GM12801 (cell line): ENCODE data around the gene ZNF14.

Experiments used
- TF ChIP-seq, protein P1 (sequence below): IDR thresholded peaks from one replicate; pipeline ENCODE4 v1.5.1; 2011; ENCODE audit warnings: control low read depth; ENCODE audit not compliant: insufficient read length; ENCODE audit errors: extremely low read depth

ZNF14 gene

DNA sequence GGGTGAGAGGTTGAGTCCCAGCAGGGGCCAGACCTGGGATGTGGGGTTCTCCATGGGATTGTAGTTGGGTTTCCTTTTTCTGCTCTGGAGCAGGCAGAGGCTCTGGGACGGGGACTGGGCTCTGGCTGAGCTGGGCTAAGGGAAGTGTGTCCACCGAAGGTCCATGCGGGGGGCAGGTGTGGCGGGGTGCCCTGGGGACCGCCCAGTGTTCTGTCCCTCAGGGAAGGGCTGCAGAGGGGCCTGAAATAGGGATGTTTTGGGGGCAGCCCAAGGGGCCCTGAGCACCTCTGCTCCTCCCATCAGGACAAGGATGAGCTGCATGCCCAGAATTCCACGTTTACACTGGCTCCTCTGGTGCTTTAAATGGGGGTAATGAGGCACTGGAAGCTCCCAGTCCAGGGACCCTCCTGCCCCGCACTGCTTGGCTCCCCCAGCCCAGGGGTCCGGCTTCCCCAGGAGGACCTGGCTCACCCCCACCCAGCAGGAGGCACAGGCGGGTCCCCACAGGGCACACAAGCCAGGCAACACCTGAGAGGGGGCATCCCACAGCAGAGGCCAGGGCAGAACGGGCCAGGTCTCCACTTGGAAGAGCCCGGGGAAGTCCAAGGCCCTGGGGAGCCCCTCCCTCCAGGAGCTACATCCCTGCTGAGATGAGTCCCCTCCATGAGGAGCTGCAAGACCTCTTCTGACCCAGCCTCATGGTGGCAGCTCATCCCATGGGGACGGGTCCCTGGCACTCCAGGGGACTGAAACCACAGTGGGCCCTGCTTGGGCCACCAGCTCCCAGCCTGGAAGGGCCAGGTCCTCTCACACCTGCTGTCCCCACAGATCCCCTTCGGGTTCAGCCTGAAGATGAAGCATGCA lies 14.7 kb upstream of the ZNF14 start:
- TF ChIP-seq, protein P1, sequence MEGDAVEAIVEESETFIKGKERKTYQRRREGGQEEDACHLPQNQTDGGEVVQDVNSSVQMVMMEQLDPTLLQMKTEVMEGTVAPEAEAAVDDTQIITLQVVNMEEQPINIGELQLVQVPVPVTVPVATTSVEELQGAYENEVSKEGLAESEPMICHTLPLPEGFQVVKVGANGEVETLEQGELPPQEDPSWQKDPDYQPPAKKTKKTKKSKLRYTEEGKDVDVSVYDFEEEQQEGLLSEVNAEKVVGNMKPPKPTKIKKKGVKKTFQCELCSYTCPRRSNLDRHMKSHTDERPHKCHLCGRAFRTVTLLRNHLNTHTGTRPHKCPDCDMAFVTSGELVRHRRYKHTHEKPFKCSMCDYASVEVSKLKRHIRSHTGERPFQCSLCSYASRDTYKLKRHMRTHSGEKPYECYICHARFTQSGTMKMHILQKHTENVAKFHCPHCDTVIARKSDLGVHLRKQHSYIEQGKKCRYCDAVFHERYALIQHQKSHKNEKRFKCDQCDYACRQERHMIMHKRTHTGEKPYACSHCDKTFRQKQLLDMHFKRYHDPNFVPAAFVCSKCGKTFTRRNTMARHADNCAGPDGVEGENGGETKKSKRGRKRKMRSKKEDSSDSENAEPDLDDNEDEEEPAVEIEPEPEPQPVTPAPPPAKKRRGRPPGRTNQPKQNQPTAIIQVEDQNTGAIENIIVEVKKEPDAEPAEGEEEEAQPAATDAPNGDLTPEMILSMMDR: no peak

DNA sequence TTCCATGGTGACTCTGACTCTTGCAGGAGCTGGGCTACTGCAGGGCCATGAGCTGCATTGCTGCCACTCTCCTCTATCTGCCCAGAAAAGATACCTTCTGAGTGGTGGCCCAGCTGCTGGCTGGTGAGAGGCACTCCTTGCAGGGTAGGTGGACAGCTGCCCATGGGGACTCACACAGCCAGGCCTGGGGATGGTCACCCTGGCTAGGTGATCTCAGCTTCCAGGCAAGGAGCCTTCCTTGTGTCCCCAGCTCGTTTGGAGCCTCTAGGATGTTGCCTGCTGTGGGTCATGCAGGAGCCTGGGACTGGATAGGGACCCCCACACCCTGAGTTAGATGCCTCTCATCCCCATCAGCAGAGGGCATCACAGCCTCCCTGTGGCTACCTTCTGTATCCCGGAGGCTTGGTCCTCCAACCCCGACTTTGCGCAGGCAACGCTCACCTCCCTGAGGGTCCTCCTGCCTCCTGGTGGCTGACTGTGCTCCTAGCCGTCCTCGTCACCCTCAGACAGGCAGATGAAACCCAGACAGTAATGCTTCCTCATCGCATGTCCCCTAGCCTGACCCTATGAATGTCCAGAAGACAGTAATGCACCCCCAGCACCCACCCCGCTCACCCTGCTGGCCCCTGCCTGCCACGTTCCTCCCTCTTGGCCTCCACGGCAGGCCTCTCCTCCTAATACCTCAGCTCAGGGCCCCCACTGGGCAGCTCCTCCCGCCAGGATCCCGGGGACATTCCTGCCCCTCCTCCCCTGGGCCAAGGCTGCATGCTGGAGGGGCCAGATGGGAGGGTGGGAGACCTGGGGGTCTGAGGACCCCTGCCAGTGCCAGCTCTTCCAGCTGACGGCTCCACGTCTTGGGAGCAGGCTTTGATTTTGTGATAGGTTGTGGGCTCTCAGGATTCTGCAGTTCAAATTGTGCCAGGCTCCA lies 13.6 kb upstream of the ZNF14 start:
- TF ChIP-seq, protein P1: no peak

DNA sequence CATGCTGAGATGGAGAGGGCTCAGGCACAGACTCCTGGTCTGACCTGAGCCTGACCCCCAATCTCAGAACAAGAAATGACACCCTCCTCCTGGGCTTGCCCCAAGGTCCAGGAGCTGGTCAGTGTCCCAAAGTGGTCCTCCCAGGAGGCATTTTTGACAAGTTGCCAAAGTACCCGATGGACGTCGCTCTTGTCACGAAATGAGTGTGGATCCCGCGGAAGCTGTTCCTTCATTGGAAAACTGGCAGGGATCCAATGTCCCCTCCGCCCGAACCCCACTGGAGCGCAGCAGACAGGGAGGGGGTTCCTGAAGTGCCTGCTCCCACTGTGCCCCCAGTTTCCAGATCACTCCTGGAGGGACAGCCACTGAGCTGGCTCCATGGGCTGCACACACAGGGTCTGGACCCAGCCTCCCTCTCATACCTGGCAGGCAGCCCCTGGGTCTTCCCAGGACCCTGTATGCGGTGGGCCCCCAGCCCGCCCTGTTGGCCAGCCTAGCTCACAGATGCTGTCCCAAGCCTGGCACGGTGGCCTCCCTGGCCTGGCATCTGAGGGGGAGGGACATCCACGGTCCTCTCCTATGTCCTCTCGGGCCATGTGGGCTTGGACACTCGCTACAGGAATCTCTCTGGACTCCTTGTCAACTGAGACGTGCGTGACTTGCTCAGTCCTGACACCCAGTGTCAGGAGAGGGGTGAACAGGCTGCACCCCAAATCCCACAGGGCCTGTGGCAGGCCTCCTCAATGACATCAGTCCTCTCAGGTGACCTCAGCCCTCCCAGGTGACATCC lies 12.8 kb upstream of the ZNF14 start:
- TF ChIP-seq, protein P1: no peak

DNA sequence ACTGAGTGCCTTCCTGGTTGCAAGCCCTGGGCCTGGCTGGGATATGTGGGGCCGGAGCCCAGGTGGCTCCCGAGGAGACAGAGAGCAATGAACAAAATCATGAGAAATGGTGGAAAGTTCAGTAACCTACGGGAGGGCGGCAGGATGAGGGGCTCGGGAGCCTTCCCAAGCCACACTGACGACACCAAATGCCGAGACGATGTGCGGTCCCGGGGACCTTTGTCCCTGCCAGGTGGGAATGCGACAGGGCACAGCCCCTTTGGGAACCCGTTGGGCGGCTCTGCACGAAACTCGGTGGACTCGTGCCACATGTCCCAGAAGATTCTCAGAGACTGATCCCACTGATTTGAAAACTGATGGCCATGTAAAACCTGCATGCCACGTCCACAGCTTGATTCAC lies 11.7 kb upstream of the ZNF14 start:
- TF ChIP-seq, protein P1: no peak

DNA sequence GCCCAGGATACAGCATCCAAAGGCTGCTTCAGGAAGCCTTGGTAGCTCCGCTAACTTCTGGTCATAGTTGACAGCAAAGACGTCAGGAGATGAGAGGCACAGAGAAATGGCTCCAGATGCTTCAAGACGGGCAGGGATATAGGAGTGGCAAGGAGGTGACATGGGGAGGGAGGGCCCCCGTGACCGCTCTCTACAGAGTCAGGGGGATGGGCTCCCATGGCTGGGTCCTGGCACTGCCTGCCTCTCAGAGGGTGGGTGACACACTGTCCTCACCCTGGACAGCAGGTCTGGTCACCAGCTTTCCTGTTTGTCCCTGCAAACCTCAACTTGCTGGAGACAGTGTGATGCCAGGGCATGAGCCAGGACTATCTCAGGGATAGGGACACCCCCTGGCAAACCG lies 10.3 kb upstream of the ZNF14 start:
- TF ChIP-seq, protein P1: no peak

DNA sequence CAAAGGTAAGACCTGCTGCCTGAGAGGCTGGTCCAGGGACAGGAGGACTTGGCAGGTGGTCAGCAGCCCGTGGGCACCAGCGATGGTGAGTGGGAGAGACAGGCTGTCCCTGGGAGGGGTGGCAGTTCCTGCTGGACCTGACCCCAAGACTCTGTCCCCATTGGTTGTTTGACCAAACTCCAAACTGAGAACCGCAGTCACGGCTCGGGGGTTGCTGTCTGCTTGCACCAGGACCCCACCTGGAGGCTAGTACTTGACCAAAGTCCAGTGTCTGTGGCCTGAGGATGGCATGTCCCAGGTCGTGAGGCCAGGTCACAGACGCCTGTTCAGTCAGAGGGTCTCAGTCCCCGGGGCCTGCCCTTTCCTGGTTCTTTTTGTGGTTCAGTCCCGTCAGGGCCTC lies 9.9 kb upstream of the ZNF14 start:
- TF ChIP-seq, protein P1: no peak
